WERI-Rb-1 (cell line): ENCODE results near the gene GRIP1.

Experiments used
- DNase-seq: peaks from one replicate; pipeline ENCODE4 v3.0.0-alpha.2; 2020
- H3K27ac ChIP-seq: fragments of 250-450 bp; sonication (Bioruptor Pico); 2 replicates; pipeline ENCODE4 v1.5.1; 2020; ENCODE audit warnings: mild to moderate bottlenecking, moderate library complexity
- H3K27me3 ChIP-seq: fragments of 250-450 bp; sonication (Bioruptor Pico); 2 replicates; pipeline ENCODE4 v1.5.1; 2021; ENCODE audit warnings: mild to moderate bottlenecking, low read depth, moderate library complexity; ENCODE audit not compliant: insufficient read depth, severe bottlenecking
- H3K36me3 ChIP-seq: fragments of 250-450 bp; sonication (Bioruptor Pico); 2 replicates; pipeline ENCODE4 v1.5.1; 2020; ENCODE audit warnings: mild to moderate bottlenecking, moderate library complexity
- H3K4me3 ChIP-seq: 2 replicates; pipeline ENCODE4 v1.5.1; 2011; ENCODE audit warnings: low read depth, mild to moderate bottlenecking, control low read depth, low read length
- H3K9me3 ChIP-seq: fragments of 250-450 bp; sonication (Bioruptor Pico); 2 replicates; pipeline ENCODE4 v1.5.1; 2021; ENCODE audit warnings: mild to moderate bottlenecking, moderate library complexity; ENCODE audit not compliant: severe bottlenecking
- CTCF ChIP-seq: IDR thresholded peaks from 2 replicates; pipeline ENCODE4 v1.5.1; 2011; ENCODE audit warnings: low read depth, mild to moderate bottlenecking, control low read depth, inconsistent platforms, low read length

GRIP1 gene

GRCh38 chr12:66456612-66457011 is 222.3 kb downstream of the GRIP1 start:
- Histone ChIP-seq H3K9me3 (no peaks in the 10 kb centered on the region), H3K36me3 (peaks cover 14% of the 10 kb centered on the region), H3K4me3 (no peak overlapping the region), H3K27me3 (no peaks in the 10 kb centered on the region), H3K27ac (no peak overlapping the region)
- no peak for TF ChIP-seq CTCF
- no peak for DNase-seq

GRCh38 chr12:66453844-66454243 is 225.0 kb downstream of the GRIP1 start:
- Histone ChIP-seq H3K4me3 (no peak overlapping the region), H3K9me3 (no peaks in the 10 kb centered on the region), H3K36me3 (peaks cover 11% of the 10 kb centered on the region), H3K27me3 (no peaks in the 10 kb centered on the region), H3K27ac (no peak overlapping the region)
- DNase-seq, result no peak
- no peak for TF ChIP-seq CTCF

GRCh38 chr12:66453120-66453519 is 225.8 kb downstream of the GRIP1 start:
- Histone ChIP-seq H3K27ac (no peak overlapping the region), H3K4me3 (no peak overlapping the region), H3K9me3 (no peaks in the 10 kb centered on the region), H3K27me3 (no peaks in the 10 kb centered on the region), H3K36me3 (peaks cover 11% of the 10 kb centered on the region)
- DNase-seq, result no peak
- no peak for TF ChIP-seq CTCF

- Histone ChIP-seq H3K27ac (no peak overlapping the region), H3K9me3 (no peaks in the 10 kb centered on the region), H3K4me3 (no peak overlapping the region), H3K27me3 (no peaks in the 10 kb centered on the region), H3K36me3 (peaks cover 8% of the 10 kb centered on the region)
- no peak for TF ChIP-seq CTCF
- DNase-seq, result no peak
Observed at GRCh38 chr12:66449531-66449930, 229.3 kb downstream of the GRIP1 start.

- H3K9me3 ChIP-seq, result no peaks in the 10 kb centered on the region
- no peak for TF ChIP-seq CTCF
- no peak for DNase-seq
- H3K27me3 ChIP-seq, result no peaks in the 10 kb centered on the region
- peaks cover 7% of the 10 kb centered on the region for H3K36me3 ChIP-seq
- no peak overlapping the region for H3K27ac ChIP-seq
- H3K4me3 ChIP-seq, result no peak overlapping the region
Observed at GRCh38 chr12:66447643-66448042, 231.2 kb downstream of the GRIP1 start.

- no peaks in the 10 kb centered on the region for H3K9me3 ChIP-seq
- H3K27ac ChIP-seq, result no peak overlapping the region
- H3K4me3 ChIP-seq, result no peak overlapping the region
- H3K36me3 ChIP-seq, result peaks cover 7% of the 10 kb centered on the region
- TF ChIP-seq CTCF, result no peak
- H3K27me3 ChIP-seq, result no peaks in the 10 kb centered on the region
- DNase-seq, result no peak
Observed at GRCh38 chr12:66446276-66446675, 232.6 kb downstream of the GRIP1 start.
